DMS 273 treated with DMSO at 0.1 percent for 48 hours (cell line): ENCODE results near the gene MPV17L2.

Source experiments
- DNase-seq: peaks from one replicate; lab custom pipeline; 2025; lab: John Stamatoyannopoulos, UW

The MPV17L2 gene

DNA sequence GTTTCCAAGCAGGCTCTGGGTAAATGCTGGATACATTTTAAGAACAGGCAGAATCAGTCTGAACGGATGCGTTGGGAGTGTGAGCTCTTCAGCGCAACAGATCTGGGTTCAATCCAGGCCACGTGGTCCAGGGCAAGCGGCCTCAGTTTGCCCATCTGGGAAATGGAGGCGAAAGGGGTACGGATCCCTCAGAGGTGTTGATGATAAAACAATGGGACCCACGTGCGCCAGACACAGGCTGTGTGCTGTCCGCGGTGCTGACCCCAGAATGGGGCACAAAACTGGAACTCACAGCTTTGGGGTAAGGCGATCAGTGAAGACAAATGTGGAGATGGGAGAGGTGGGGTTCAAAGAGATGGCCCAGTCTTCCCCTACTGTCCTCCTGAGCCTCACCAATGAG lies 46.3 kb downstream of the MPV17L2 start:
- no peak for DNase-seq

DNA sequence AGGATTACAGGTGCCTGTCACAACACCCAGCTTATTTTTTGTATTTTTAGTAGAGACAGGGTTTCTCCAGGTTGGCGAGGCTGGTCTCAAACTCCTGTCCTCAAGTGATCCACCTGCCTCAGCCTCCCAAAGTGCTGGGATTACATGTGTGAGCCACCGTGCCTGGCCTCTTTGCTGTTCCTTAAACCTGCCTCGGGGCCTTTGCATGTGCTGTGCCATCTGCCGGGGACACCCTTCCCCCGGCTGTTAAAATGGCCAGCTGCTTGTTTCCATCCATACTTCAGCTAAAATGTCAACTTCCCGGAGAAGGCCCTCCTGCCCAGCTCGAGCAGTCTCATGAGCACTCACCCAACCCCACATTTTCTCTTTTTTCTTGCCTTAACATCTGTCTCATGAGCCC lies 52.3 kb downstream of the MPV17L2 start:
- no peak for DNase-seq
